NCI-H2029 (cell line): Measurements from ENCODE around the gene CNN2.

Experiments used
- DNase-seq: peaks from one replicate; lab custom pipeline; 2025; lab: John Stamatoyannopoulos, UW

CNN2 gene

DNA sequence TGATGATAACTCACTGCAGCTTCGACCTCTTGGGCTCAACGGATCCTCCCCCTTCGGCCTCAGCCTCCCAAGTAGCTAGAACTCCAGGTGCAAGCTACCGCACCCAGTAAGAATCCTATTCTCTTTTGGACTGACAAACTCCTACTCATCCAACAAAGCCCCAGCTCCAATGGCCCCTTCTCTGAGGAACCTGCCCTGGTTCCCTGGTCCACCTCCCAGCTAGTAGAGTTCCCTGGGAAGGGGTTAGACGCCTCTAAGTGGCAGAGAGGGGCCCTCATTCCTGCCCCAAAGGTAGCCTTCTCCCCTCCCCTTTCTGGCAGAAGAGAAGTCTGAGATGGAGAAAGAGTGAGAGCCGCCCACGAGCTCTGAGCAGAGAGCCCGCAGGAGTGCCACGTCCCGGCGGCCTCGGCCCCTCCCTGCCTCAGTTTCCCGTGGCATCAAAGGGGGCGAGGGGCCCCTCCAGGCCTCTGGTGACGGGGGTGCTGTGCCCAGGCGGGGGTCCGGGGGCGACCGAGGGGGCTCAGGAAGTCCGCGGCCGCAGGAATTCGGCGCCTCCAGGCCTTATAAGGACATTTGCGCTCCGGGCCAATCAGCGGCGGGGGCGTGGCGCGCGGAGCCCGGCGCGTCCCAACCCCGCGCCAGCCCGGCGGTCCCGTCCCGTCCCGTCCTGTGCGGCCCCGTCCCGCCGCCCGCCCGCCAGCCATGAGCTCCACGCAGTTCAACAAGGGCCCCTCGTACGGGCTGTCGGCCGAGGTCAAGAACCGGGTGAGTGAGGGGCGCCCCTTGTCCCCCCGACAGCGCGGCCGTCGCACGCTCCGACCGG lies at the start of gene CNN2:
Gene CNN2, plus strand, starts transcription at position 649 of the 823 bp plus-strand sequence. Its CDS starts 54 bp downstream, at position 703.
- DNase-seq, result peak; percentile 45

DNA sequence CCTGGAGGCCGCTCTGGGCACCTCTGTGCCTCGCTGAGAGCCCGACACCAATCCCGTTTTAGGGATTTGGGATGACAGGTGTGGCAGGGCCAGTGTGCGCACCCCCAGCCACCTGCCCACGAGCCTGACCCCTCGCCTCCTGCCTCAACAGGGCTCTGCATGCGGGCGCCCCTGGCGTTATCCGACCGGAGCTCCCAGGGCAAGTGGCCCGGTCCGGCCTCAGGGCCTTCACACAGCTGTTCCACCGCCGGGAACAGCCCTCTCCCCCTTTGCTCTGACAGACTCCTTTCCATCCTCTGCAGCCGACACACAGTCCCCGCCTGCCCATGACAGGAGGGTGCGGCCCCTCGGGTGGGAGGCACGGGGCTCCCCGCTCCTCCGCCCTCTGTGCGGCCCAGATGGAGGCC lies 49.3 kb upstream of the CNN2 start:
- DNase-seq, result no peak

DNA sequence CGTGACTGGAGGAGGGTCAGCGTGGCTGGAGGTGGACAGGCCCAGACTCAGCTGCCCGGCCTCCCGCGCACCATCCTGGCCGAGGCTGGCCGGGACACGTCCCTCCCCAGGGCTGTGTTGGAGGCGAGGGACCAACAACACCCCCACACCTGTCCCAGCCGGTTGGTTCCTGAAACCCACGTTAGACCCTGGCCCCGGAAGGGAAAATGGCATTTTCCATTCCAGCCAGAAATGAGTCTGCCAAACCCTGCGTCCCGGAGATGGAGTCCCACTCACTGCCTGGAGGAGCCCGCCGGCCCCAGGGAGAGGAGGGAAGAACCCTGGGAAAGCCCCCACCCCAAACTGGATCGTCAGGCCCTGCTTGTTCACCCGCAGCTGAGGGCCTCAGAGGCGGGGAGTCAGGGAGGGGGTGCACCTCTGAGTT lies 47.1 kb upstream of the CNN2 start:
- DNase-seq, result no peak

DNA sequence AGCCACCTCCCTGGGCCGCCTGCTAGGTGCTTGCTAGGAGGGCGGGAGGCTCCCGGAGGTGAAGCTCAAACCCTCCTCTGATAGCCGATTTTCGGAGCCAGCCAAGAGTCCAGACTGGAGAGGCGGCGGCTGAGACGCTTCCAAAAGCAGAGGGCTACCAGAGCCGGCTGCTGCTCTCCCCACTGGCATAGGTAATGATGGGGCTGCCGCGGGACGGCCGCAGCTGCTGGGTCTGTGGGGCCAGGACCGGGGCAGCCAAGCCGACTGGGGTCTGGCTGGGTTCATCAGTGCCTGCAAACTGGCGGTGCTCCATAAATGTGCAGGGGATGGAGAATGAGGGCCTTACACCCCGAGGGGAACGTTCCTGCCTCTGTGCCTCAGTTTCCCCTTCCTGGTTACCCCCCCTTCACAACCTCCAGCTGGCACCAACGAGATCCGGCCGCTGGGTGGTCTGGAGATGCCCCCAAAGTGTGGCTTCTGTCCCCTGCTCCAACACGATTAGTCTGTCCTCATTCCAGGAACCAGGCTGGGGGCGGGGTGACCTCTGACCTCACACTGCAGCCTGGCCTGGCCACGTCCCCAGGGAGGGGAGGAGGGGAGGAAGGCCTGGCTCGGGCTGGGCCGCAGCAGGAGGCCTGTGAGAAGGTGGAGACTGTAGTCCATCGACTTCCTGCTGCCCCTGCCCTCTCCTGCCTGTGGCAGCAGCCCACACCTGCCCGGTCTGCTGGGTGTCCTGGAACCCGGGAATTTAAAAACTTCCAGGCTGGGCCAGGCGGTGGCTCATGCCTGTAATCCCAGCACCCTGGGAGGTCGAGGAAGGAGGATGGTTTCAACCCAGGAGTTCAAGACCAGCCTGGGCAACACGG lies 46.0 kb upstream of the CNN2 start:
- DNase-seq, result no peak

DNA sequence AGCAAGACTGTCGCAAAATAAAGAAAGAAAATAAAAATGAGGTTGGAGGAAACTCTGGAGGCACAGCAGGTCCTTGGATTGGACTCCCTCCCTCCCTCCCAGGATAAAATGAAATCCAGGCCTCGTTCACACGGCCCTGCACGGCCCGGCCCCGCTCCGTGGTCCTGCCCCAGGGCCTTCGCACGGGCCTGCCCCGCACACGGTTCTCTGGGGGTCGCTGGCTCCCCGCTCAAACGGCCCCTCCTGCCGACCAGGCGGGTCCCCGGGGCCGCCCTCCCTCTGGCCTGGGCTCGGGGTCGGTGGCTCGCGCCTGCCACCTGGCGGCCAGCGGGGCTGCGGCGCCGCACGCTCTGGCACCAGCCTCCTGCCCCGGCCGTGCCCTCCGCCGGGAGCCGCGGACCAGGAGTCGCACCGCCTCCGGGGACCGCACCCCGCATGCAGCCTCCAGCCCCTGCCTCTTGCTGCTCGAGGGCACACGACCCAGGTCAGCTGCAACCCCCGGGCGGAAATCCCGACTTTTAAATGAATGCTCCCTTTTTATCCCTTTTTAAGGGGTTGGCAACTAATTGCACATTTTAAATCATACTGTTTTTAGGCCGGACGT lies 43.7 kb upstream of the CNN2 start:
- DNase-seq, result peak; percentile 43

DNA sequence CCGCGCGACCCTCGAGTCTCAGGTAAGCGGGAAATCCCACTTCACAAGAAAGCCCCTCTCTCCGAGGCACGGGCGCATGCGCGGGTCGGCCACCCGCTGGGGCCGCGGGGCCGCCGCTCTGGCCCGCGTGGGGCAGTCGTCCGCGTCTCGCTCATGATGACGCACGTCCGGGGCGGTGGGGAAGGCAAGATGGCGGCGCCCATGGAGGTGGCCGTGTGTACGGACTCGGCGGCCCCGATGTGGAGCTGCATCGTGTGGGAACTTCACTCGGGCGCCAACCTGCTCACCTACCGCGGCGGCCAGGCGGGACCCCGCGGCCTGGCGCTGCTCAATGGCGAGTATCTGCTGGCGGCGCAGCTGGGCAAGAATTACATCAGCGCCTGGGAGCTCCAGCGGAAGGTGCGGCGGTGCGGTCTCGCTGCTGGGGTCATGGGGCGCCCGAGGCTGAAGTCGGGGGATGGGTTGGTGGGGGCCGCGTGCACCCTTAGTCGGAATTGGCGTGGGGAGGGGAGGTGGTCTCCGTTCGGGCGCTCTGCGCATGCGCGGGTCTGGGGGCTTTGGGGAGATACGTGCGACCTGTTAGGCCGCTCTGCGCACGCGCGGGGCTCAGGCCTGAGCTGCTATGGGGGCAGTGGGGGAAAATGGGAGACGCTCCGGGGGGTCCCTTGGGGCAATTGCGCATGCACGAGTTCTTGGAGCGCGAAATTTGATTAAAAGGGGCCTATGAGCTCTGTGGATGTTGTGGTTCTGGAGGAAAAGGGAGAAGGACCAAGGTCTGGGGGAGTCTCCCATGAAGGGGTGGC lies 42.0 kb upstream of the CNN2 start, which contains the start of gene WDR18:
Gene WDR18, plus strand, starts transcription at position 181 of the 803 bp plus-strand sequence. Its CDS starts 9 bp downstream, at position 190.
- peak; percentile 90 for DNase-seq

DNA sequence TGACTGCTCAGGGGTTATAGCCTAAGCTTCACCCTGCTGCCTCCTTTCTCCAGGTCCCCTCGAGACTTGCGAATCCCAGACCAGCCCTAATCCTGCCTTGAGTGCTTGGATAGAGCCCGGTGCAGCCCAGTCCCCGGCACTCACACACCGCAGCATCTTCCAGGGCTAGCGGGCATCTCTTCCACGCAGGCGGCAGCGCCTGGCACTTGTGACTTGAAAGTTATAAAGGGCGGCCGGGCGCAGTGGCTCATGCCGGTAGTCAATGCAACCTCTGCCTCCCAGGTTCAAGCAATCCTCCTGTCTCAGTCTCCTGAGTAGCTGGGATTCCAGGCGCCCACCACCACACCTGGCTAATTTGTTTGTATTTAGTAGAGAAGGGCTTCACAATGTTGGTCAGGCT lies 40.3 kb upstream of the CNN2 start:
- DNase-seq, result no peak

DNA sequence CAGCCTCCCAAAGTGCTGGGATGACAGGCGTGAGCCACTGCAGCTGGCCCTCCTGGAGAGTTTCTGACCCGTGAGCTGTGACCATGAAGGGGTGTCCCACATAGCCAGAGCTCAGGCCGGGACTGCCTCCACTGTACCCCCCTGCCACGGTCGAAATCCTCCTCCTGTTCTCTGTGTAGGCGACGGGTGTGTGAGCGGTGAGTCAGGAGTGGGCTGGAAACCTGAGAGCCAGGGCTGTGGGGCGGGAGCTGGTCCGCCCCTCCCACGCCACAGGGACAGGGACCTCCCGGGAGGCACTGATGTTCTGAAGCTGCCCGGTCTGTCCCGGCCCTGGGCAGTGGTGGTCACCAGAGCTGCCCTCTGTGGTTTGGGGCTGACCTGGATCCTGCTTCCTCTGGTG lies 38.3 kb upstream of the CNN2 start:
- no peak for DNase-seq

DNA sequence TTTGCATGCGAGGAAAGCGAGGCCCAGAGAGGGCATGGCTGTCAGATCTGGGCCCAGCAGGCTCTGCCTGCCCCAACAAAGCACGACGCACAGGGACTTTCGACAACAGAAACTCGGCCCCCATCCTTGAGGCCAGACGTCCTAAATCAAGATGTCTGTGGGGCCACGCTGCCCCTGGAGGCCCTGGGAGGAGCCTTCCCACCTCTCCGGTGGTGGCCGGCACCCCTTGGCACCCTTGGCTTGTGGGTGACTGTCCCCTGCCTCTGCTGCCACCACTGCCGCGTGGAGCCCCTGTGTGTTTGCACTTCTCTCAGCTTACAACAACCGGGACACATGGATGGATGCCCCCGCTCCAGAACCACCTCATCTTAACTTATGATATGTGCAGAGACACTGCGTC lies 37.9 kb upstream of the CNN2 start:
- no peak for DNase-seq

DNA sequence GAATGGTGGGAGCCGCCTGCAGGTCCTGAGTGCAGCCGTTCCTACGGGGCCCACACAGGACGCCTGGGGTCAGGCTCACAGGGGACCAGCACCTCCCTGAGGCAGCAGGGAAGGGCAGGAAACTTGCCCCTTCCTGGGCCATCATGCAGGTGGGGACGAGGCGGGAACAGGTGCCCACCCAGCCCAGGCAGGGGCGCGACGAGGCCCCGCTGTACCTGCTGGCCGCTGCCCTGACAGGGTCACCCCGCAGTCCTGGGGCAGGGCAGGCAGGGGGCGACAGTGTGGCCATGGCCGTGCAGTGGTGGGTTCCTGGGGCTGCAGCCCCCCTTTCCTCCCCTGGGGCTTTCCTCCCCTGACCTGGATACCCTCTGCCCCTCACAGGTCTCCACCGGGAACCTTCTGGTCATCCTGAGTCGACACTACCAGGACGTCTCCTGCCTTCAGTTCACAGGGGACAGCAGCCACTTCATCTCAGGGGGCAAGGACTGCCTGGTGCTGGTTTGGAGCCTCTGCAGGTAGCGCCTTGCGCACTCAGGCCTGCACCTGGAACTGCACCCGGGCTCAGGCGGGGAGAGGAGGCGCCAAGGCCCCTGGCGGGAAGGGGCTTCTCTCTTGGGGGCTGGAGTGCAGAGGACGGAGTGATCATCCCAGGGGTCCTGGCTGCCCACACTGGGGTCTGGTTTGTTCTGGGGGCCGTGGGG lies 36.9 kb upstream of the CNN2 start:
- DNase-seq, result no peak

DNA sequence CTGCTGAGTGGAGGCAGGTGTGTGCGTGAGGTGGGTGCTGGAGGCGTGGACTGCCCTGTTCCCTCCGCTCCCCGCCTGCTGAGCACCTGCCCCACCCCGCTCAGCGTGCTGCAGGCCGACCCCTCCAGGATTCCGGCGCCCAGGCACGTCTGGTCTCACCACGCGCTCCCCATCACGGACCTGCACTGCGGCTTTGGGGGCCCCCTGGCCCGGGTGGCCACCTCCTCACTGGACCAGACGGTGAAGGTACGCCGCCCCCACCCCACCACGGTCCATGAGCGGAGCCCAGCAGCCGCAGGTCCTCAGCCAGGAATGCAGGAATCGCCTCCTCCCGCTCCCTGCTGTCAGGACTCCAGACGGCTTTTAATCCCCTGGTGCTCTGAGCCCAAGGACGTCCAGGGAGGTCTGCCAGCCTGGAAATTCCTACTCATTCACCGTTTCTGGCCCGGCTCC lies 36.3 kb upstream of the CNN2 start:
- no peak for DNase-seq

DNA sequence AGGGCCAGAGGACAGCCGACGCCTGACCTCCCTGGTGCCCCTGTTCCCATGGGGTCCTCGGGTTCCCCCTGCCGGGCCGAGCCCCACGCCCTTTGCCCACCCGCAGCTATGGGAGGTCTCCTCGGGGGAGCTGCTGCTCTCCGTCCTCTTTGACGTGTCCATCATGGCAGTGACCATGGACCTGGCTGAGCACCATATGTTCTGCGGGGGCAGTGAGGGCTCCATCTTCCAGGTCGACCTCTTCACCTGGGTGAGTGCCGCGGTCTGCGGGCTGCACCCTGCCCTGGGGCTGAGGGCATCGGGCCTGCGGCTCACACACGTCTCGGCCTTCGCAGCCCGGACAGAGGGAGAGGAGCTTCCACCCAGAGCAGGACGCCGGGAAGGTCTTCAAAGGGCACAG lies 35.7 kb upstream of the CNN2 start:
- DNase-seq, result no peak

DNA sequence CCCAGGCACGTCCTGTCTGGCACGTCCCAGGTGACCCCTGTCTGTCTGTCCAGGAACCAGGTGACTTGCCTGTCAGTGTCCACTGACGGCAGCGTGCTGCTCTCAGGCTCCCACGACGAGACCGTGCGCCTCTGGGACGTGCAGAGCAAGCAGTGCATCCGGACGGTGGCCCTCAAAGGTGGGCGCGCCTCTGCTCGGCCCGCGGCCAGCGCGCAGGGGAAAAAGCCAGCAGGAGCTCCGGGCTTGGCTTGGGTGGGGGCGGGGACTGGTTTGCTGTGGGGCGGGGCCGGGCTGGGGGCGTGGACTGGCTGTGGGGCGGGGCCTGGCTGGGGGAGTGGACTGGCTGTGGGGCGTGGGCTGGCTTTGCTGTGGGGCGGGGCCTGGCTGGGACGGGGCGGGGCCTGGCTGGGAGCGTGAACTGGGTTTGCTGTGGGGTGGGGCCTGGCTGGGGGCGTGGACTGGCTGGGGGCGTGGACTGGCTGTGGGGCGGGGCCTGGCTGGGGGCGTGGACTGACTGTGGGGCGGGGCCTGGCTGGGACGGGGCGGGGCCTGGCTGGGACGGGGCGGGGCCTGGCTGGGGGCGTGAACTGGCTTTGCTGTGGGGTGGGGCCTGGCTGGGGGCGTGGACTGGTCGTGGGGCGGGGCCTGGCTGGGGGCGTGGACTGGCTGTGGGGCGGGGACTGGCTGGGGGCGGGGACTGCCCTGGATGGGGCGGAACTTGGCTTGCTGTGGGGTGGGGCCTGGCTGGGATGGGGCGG lies 35.1 kb upstream of the CNN2 start:
- DNase-seq, result no peak

DNA sequence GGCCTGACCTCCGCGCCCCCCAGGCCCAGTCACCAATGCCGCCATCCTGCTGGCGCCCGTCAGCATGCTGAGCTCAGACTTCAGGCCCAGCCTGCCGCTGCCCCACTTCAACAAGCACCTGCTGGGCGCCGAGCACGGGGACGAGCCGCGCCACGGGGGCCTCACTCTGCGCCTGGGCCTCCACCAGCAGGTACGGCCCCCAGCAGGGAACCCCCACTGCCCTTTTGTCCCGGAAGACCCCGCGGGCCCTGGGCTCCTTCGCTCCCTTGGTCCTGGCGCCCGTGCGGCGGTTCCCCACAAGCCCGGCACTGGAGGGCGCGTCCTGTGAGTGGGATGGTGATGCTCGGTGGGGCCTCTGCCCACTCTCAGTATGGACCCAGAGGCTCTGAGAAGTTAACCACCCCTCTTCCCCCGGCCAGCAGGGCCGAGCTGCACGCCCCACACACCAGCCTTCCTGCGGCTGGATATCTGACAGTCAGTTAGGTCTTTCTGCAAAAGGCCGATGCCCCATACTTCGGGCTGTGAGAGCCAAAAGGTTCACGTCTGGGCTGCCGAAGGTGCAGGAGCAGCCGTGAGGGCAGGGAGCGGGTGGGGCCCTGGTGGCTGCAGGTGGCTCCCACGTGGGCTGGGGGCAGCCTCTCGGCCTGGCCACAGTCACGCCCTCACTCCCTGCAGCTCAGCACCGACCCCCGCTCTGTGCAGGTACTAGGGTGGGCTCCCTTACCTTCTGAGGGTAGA lies 34.3 kb upstream of the CNN2 start:
- no peak for DNase-seq

DNA sequence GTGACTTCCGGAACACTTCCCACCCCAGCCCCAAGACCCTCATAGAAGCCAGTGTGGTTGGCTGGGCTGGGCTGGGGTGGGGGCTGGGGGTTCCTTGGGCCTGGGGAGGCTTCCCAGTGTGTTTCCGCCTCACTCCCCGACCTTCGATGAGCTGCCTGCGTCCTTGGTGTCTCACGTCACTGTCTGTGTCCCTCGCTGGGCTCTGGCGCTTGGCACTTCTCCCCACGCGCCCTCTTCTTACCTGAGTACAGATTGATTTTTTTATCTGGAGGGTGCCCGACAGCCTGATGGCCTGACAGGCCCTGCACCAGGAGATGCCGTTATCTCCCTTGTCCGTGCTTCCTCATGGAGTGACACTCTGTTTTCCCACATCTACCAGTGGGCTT lies 33.7 kb upstream of the CNN2 start:
- DNase-seq, result no peak

DNA sequence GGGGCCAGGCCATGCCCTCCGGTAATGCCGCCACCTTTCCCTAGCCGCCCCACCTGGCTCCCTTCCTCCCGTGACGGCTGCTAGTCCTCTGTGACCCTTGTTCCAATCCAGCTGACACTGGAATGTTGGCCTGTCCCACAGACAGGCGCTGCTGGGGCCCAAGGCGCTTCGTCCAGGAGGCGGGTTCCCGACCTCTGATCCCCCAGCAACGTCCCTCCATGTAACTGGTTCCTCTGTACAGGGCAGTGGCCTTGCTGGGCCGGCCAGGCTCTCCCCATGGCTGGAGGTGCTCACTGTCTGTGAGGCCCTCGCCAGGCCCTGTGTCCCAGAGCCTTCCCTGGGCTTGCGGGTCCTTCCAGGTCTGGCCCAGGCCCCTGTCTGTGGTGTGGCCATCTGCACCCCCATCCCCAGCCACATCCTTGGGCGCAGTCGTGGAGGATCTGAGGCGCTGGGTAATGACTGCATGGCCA lies 33.0 kb upstream of the CNN2 start:
- no peak for DNase-seq

DNA sequence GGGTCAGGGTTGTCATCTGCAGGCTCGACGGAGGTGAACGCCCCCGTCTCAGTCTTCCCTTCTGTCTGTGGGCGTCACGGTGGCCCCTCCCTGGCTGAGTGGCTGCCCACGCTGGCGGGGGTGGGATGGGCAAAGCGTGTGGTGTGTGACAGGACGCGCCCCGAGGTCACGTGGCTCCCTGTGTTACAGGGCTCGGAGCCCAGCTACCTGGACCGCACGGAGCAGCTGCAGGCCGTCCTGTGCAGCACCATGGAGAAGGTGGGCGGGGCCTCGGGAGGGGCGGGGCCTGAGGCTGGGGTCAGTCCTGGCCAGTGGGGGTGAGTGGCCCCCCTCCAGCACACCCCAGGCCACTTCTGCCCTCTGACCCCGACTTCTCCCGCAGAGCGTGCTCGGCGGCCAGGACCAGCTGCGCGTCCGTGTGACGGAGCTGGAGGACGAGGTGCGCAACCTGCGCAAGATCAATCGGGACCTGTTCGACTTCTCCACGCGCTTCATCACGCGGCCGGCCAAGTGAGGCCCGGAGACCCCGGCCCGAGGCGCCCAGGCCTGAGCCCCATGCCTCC lies 32.5 kb upstream of the CNN2 start:
- no peak for DNase-seq

DNA sequence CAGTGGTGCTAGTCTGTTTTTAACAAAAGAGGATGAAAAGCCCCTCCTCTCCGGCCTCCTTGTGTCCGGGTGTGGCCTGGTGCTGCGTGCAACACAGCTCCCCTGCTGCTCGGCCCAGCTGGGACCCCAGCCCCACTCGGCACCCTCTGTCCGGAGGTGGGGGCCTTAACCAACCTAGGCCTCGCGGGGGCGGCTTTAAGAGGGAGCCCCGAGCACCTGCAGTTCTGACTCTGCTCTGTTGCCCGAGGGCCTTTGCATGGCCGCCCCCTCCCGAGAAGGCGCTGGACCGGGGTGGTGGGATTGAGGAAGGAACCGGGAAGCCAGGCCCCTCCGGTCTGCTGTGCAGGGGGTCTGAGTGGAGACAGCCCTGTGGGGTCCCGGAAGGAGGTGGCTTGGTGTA lies 31.9 kb upstream of the CNN2 start:
- DNase-seq, result no peak
